ENCODE results near the gene GRN. TPM values are rescaled to one million over a fixed set of nuclear protein-coding genes. Genes with fewer than 3 reads are reported as not detected.

Gene GRN
- total and polyA plus RNA-seq, 2 of the 13 experiments (the other 11 are each of a cell fraction or from before 2014, with no cell fraction given) = 86.6 to 143 TPM

DNA sequence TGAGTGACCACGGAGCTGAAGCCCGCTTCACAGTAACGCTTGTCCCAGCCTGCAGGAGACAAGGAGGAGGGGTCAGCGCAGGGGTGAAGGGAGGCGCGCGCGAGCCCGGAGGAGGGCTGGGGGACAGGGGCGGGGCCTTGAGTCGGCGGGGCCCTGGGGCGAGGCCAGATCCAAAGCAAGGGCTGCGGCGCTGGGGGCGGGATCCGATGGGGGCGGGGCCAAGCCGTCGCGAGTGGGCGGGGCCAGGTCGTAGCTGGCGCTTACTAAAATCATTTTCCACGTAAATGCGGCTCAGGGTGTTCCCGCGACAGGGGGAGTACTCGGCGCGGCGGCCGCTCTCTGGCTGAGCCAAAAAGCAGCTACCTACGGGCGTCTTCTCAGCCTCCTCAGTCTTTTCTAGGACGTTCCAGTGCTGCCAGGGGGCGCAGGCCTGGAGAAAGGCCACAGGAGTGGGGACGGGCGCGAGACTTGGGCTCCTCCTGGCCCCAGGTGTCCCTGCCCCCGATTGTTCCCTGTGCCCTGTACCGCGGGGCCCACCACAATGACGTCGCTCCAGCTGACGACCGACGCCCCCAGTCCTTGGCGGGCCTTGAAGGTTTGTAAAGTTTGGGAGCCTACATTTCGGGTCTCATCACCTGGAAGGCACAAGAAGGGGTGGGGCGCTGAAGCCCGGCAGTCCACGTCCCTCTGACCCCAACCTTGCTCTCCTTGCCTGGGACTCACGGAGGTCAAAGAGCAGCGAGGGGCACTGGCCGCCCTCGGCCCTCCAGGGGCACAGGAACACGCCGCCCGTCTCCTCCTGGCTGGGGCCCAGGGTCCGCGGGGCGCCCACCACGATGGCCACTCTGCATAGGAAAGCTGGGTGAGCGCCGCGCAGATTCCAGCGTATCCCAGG, 40.4 kb downstream of the GRN start (continued):
- TF ChIP-seq, protein P1, sequence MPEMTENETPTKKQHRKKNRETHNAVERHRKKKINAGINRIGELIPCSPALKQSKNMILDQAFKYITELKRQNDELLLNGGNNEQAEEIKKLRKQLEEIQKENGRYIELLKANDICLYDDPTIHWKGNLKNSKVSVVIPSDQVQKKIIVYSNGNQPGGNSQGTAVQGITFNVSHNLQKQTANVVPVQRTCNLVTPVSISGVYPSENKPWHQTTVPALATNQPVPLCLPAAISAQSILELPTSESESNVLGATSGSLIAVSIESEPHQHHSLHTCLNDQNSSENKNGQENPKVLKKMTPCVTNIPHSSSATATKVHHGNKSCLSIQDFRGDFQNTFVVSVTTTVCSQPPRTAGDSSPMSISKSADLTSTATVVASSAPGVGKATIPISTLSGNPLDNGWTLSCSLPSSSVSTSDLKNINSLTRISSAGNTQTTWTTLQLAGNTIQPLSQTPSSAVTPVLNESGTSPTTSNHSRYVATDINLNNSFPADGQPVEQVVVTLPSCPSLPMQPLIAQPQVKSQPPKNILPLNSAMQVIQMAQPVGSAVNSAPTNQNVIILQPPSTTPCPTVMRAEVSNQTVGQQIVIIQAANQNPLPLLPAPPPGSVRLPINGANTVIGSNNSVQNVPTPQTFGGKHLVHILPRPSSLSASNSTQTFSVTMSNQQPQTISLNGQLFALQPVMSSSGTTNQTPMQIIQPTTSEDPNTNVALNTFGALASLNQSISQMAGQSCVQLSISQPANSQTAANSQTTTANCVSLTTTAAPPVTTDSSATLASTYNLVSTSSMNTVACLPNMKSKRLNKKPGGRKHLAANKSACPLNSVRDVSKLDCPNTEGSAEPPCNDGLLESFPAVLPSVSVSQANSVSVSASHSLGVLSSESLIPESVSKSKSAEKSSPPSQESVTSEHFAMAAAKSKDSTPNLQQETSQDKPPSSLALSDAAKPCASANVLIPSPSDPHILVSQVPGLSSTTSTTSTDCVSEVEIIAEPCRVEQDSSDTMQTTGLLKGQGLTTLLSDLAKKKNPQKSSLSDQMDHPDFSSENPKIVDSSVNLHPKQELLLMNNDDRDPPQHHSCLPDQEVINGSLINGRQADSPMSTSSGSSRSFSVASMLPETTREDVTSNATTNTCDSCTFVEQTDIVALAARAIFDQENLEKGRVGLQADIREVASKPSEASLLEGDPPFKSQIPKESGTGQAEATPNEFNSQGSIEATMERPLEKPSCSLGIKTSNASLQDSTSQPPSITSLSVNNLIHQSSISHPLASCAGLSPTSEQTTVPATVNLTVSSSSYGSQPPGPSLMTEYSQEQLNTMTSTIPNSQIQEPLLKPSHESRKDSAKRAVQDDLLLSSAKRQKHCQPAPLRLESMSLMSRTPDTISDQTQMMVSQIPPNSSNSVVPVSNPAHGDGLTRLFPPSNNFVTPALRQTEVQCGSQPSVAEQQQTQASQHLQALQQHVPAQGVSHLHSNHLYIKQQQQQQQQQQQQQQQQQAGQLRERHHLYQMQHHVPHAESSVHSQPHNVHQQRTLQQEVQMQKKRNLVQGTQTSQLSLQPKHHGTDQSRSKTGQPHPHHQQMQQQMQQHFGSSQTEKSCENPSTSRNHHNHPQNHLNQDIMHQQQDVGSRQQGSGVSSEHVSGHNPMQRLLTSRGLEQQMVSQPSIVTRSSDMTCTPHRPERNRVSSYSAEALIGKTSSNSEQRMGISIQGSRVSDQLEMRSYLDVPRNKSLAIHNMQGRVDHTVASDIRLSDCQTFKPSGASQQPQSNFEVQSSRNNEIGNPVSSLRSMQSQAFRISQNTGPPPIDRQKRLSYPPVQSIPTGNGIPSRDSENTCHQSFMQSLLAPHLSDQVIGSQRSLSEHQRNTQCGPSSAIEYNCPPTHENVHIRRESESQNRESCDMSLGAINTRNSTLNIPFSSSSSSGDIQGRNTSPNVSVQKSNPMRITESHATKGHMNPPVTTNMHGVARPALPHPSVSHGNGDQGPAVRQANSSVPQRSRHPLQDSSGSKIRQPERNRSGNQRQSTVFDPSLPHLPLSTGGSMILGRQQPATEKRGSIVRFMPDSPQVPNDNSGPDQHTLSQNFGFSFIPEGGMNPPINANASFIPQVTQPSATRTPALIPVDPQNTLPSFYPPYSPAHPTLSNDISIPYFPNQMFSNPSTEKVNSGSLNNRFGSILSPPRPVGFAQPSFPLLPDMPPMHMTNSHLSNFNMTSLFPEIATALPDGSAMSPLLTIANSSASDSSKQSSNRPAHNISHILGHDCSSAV (CRISPR knock-in tag; IDR thresholded peaks at IDR 0.05; ENCODE audit: borderline replicate concordance) = no peak
- TF ChIP-seq RBM39 (IDR thresholded peaks at IDR 0.05; ENCODE audit: low read depth, low read length, poor library complexity, severe bottlenecking) (no peak), HMG20A (CRISPR knock-in tag; IDR thresholded peaks at IDR 0.05; ENCODE audit: borderline replicate concordance) (no peak), MAZ (IDR thresholded peaks at IDR 0.05; ENCODE audit: borderline replicate concordance, low read depth, low read length) (peak; percentile 86), MAZ (CRISPR knock-in tag; IDR thresholded peaks at IDR 0.05; ENCODE audit: low read depth) (0 out of 2 replicates have a peak, but pooled peaks have one; percentile 31), RCOR2 (CRISPR knock-in tag; IDR thresholded peaks at IDR 0.05) (no peak), ZFP36 (IDR thresholded peaks at IDR 0.05; ENCODE audit: borderline replicate concordance, low read depth, low read length, partially characterized antibody) (no peak), GATAD2A (CRISPR knock-in tag; IDR thresholded peaks at IDR 0.05) (peak; percentile 20; the same call in 1 of the 2 replicates), ZNF709 (CRISPR knock-in tag; IDR thresholded peaks at IDR 0.05) (no peak), ZNF780A (CRISPR knock-in tag; IDR thresholded peaks at IDR 0.05) (no peak), NFKB2 (CRISPR knock-in tag; IDR thresholded peaks at IDR 0.05; ENCODE audit: borderline replicate concordance) (peak; percentile 40; the same call in 1 of the 2 replicates), MED13 (CRISPR knock-in tag; IDR thresholded peaks at IDR 0.05) (no peak), SKI (IDR thresholded peaks at IDR 0.05; ENCODE audit: partially characterized antibody) (no peak)
- TF ChIP-seq, protein P2, sequence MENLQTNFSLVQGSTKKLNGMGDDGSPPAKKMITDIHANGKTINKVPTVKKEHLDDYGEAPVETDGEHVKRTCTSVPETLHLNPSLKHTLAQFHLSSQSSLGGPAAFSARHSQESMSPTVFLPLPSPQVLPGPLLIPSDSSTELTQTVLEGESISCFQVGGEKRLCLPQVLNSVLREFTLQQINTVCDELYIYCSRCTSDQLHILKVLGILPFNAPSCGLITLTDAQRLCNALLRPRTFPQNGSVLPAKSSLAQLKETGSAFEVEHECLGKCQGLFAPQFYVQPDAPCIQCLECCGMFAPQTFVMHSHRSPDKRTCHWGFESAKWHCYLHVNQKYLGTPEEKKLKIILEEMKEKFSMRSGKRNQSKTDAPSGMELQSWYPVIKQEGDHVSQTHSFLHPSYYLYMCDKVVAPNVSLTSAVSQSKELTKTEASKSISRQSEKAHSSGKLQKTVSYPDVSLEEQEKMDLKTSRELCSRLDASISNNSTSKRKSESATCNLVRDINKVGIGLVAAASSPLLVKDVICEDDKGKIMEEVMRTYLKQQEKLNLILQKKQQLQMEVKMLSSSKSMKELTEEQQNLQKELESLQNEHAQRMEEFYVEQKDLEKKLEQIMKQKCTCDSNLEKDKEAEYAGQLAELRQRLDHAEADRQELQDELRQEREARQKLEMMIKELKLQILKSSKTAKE (CRISPR knock-in tag; IDR thresholded peaks at IDR 0.05; ENCODE audit: borderline replicate concordance) = peak; percentile 47; the same call in 1 of the 2 replicates
- TF ChIP-seq, protein P3, sequence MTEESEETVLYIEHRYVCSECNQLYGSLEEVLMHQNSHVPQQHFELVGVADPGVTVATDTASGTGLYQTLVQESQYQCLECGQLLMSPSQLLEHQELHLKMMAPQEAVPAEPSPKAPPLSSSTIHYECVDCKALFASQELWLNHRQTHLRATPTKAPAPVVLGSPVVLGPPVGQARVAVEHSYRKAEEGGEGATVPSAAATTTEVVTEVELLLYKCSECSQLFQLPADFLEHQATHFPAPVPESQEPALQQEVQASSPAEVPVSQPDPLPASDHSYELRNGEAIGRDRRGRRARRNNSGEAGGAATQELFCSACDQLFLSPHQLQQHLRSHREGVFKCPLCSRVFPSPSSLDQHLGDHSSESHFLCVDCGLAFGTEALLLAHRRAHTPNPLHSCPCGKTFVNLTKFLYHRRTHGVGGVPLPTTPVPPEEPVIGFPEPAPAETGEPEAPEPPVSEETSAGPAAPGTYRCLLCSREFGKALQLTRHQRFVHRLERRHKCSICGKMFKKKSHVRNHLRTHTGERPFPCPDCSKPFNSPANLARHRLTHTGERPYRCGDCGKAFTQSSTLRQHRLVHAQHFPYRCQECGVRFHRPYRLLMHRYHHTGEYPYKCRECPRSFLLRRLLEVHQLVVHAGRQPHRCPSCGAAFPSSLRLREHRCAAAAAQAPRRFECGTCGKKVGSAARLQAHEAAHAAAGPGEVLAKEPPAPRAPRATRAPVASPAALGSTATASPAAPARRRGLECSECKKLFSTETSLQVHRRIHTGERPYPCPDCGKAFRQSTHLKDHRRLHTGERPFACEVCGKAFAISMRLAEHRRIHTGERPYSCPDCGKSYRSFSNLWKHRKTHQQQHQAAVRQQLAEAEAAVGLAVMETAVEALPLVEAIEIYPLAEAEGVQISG (CRISPR knock-in tag; IDR thresholded peaks at IDR 0.05) = no peak
